Parathyroid adenoma (tissue), 2 donors: ENCODE data around the gene FOXD3.

ENCODE experiments used
- H2AFZ ChIP-seq: fragments of 300-600 bp; sonication (generic); one replicate; pipeline ENCODE4 v1.7.0; 2017; ENCODE audit warnings: antibody characterized with exemption, mild to moderate bottlenecking
- H3K27ac ChIP-seq: fragments of 300-600 bp; sonication (generic); one replicate; pipeline ENCODE4 v1.7.0; 2017
- H3K27me3 ChIP-seq: fragments of 300-600 bp; sonication (generic); one replicate; pipeline ENCODE4 v1.7.0; 2017; ENCODE audit warnings: low read length; ENCODE audit not compliant: control insufficient read depth, insufficient read depth
- H3K36me3 ChIP-seq: fragments of 300-600 bp; sonication (generic); one replicate; pipeline ENCODE4 v1.7.0; 2017; ENCODE audit warnings: low read length; ENCODE audit not compliant: control insufficient read depth, insufficient read depth
- H3K4me1 ChIP-seq: fragments of 300-600 bp; sonication (generic); one replicate; pipeline ENCODE4 v1.7.0; 2017; ENCODE audit warnings: control low read depth
- H3K4me2 ChIP-seq: fragments of 300-600 bp; sonication (generic); one replicate; pipeline ENCODE4 v1.7.0; 2017; ENCODE audit warnings: low read length
- H3K4me3 ChIP-seq: fragments of 300-600 bp; sonication (generic); one replicate; pipeline ENCODE4 v1.7.0; 2017; ENCODE audit warnings: low read depth, low read length
- H3K79me2 ChIP-seq: fragments of 300-600 bp; sonication (generic); one replicate; pipeline ENCODE4 v1.7.0; 2017; ENCODE audit warnings: control low read depth
- H3K9ac ChIP-seq: fragments of 300-600 bp; sonication (generic); one replicate; pipeline ENCODE4 v1.7.0; 2017; ENCODE audit warnings: mild to moderate bottlenecking
- H3K9me3 ChIP-seq: fragments of 300-600 bp; sonication (generic); one replicate; pipeline ENCODE4 v1.7.0; 2017; ENCODE audit warnings: low read length; ENCODE audit not compliant: control insufficient read depth
- TF ChIP-seq, protein P1 (sequence below): fragments of 300-600 bp; sonication (generic); IDR thresholded peaks from one replicate; pipeline ENCODE4 v1.7.0; 2017; ENCODE audit warnings: antibody characterized with exemption, mild to moderate bottlenecking
- donor health status: primary hyperparathyroidism.

Gene FOXD3

DNA sequence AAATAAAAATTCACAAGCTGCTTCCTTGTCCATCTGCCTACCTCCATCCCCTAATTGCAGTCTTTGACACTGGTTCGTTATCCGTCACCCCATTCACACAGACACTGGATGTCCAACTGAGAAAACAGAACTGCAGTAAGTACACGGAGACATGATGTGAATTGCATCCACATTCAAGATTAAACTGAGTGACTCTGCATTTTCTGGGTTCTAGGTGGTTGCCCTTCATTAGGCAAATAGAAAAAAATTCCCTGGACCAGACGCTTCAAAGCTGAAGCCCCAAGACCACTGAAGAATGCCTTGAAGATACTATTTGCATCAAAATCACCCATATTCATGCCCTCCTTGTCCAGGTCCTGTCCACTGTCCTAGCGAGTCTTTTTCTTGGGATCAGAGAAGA, 37.2 kb downstream of the FOXD3 start:
- no peak overlapping the region for H3K4me2 ChIP-seq
- no peaks in the 10 kb centered on the region for H3K27me3 ChIP-seq
- TF ChIP-seq, protein P1, sequence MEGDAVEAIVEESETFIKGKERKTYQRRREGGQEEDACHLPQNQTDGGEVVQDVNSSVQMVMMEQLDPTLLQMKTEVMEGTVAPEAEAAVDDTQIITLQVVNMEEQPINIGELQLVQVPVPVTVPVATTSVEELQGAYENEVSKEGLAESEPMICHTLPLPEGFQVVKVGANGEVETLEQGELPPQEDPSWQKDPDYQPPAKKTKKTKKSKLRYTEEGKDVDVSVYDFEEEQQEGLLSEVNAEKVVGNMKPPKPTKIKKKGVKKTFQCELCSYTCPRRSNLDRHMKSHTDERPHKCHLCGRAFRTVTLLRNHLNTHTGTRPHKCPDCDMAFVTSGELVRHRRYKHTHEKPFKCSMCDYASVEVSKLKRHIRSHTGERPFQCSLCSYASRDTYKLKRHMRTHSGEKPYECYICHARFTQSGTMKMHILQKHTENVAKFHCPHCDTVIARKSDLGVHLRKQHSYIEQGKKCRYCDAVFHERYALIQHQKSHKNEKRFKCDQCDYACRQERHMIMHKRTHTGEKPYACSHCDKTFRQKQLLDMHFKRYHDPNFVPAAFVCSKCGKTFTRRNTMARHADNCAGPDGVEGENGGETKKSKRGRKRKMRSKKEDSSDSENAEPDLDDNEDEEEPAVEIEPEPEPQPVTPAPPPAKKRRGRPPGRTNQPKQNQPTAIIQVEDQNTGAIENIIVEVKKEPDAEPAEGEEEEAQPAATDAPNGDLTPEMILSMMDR: no peak

DNA sequence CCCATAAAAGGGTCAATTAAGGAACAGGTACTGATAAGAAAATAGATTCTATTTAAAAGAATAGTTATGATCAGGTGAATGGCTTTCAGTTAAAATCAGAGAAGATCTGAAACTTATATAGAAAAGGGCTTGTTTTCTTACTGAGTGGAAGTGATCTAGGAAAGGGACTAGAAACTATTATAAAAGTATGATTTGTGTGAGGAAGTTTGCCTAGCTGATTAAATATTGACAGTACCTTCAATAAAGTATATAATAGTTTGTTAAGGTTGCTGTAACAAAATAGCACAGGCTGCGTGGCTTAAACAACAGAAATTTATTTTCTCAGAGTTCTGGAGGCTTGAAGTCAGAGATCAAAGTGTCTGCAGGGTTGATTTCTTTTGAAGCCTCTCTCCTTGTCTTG, 39.7 kb downstream of the FOXD3 start:
- Histone ChIP-seq H2AFZ (no peak overlapping the region), H3K36me3 (no peaks in the 10 kb centered on the region), H3K4me2 (no peak overlapping the region), H3K9me3 (no peaks in the 10 kb centered on the region), H3K4me3 (no peak overlapping the region), H3K4me1 (no peaks in the 10 kb centered on the region), H3K27ac (no peak overlapping the region), H3K9ac (no peak overlapping the region), H3K27me3 (no peaks in the 10 kb centered on the region), H3K79me2 (no peaks in the 10 kb centered on the region)
- TF ChIP-seq, protein P1: no peak

More for the DNA sequence above, 37.2 kb downstream of the FOXD3 start:
- no peaks in the 10 kb centered on the region for H3K79me2 ChIP-seq
- H3K9ac ChIP-seq: no peak overlapping the region
- no peaks in the 10 kb centered on the region for H3K9me3 ChIP-seq
- H3K4me3 ChIP-seq: no peak overlapping the region
- H3K4me1 ChIP-seq: no peaks in the 10 kb centered on the region
- no peaks in the 10 kb centered on the region for H3K36me3 ChIP-seq
- H2AFZ ChIP-seq: no peak overlapping the region
- no peak overlapping the region for H3K27ac ChIP-seq

DNA sequence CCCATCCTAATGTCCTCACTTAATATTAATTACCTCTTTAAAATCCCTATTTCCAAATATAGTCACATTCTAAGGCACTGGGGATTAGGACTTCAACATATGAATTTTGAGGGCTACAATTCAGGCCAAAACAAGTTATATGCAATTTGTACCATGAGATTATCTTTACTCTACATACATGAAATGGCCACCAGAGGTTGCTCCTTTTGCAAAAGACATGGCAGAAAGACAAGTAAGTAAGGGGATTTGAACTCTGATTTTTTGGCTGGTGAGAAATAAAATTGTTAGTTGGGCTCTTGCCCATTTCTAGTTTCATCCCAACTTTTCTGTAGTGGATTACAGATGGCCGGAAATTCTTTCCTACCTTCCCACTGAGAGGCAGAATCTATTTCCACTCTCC, 40.2 kb downstream of the FOXD3 start:
- Histone ChIP-seq H3K4me1 (no peaks in the 10 kb centered on the region), H3K36me3 (no peaks in the 10 kb centered on the region), H3K9me3 (no peaks in the 10 kb centered on the region), H3K4me3 (no peak overlapping the region), H3K27me3 (no peaks in the 10 kb centered on the region), H3K79me2 (no peaks in the 10 kb centered on the region), H3K9ac (no peak overlapping the region), H2AFZ (no peak overlapping the region), H3K4me2 (no peak overlapping the region), H3K27ac (no peak overlapping the region)
- TF ChIP-seq, protein P1: no peak

DNA sequence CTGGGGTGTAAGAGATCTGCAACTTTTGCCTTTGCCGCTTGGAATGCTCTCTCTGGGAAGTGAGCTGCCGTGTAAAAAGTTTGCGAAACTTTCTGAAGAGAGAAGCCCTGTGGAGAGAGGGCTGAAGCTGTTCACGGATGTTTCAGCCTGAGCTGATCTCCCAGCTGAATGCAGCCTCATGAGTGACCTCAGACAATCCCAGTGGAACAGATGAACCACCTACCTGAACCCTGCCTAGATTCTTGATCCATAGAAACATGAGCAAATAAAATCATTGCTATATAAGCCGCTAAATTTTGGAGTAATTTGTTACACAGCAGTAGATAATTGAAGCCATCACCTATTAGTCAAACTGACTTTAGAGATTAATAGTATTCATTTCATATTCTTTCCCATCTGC, 40.6 kb downstream of the FOXD3 start:
- no peak overlapping the region for H3K4me2 ChIP-seq
- H3K79me2 ChIP-seq: no peaks in the 10 kb centered on the region
- H3K4me1 ChIP-seq: no peaks in the 10 kb centered on the region
- TF ChIP-seq, protein P1: no peak
- H3K27me3 ChIP-seq: no peaks in the 10 kb centered on the region
- H3K9me3 ChIP-seq: no peaks in the 10 kb centered on the region
- H2AFZ ChIP-seq: no peak overlapping the region
- H3K27ac ChIP-seq: no peak overlapping the region
- no peaks in the 10 kb centered on the region for H3K36me3 ChIP-seq
- no peak overlapping the region for H3K9ac ChIP-seq
- H3K4me3 ChIP-seq: no peak overlapping the region

DNA sequence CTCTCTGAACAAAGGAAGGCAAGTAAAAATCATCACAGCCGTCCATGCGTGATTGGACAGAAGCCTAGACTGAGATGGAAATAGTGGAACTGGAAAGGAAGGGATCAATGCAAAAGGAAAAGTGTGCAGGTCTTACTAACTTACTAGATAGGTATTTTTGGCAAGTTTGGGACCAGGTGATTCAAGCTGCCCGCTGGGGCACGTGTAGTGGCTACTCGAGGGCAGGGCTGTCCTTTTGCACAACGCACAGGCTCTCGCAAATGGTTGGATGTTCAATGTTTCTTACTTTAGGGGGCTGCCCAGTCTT, 44.5 kb downstream of the FOXD3 start:
- no peaks in the 10 kb centered on the region for H3K79me2 ChIP-seq
- no peaks in the 10 kb centered on the region for H3K27me3 ChIP-seq
- no peaks in the 10 kb centered on the region for H3K9me3 ChIP-seq
- no peaks in the 10 kb centered on the region for H3K36me3 ChIP-seq
- peak overlapping the region; percentile 36 for H3K27ac ChIP-seq
- H2AFZ ChIP-seq: peak overlapping the region; percentile 95
- H3K4me1 ChIP-seq: no peaks in the 10 kb centered on the region
- peak overlapping the region; percentile 84 for H3K4me2 ChIP-seq
- TF ChIP-seq, protein P1: no peak
- no peak overlapping the region for H3K9ac ChIP-seq
- H3K4me3 ChIP-seq: peak overlapping the region; percentile 77
